Posterior cingulate gyrus (tissue), 11 donors: Measurements from ENCODE around the gene SPEM1.

ENCODE experiments used
- DNase-seq, 10 donors: peaks; one replicate each; pipeline versions ENCODE4 v3.0.0 to v3.0.0-alpha.2; 2020 to 2021; ENCODE audit warnings: mixed read lengths in 3 of 10
- intact Hi-C: fragments of 100-400 bp; cut with DNase I; formaldehyde crosslinking; loops from one replicate; pipeline ENCODE4 v1.15.1; 2023

SPEM1 gene, protein sequence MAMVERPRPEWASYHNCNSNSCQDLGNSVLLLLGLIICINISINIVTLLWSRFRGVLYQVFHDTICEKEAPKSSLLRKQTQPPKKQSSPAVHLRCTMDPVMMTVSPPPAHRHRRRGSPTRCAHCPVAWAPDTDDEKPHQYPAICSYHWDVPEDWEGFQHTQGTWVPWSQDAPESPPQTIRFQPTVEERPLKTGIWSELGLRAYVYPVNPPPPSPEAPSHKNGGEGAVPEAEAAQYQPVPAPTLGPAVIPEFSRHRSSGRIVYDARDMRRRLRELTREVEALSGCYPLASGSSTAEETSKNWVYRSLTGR

DNA sequence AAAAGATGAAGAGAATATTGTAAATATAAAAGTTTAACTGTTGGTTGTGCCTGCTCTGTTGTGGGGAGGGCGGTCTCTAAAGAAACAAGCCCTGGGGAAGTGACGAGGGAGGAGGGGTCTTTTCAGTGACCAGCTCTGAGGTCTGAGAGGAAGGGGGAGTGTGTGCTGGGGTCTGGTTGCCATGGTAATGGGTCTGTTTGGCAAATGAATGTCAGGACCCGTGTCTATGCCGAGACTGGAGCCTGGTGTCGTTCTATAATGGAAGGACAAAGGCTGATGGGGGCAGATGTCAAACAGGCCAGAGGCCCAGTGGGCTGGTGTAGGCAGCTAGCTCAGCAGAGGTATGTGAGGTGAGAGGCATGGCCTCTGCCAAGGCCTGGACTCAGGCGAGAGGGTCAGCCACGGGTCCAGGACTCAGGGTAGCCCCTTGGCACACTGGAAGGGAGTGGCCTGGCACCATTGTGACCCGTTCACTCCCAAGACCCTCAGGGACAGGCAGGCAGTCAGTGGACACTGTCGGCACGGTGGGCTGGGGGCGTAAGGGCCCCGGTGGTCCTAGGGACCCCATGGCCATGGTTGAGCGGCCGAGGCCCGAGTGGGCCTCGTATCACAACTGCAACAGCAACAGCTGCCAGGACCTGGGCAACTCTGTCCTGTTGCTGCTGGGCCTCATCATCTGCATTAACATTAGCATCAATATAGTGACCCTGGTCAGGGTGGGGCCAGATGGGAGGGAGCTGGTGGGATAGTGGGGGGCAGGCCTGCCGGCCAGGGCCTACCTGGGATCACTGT, at the start of gene SPEM1:
SPEM1 (plus strand) TSS at position 506 of the 792 bp plus-strand sequence; CDS start at position 567, 61 bp downstream.
- intact Hi-C loops: no loop called here
- DNase-seq: no peak

DNA sequence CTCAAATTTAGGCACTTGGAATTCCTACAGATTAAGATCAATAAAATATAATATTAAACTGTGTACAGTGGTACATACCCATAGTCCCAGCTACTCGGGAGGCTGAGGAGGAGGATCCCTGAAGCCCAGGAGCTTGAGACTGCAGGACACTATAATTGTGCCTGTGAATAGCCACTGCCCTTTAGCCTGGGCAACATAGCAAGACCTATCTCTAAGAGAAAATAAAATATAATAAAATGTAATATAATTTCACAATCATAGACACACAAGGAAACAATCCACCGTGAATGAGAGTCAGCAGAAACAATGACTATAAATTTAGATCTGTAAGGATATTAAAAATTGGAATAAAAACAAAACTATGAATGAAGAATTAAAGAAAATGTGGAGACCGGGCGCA, 49.3 kb upstream of the SPEM1 start:
- intact Hi-C loops: no loop called here
- no peak for DNase-seq

DNA sequence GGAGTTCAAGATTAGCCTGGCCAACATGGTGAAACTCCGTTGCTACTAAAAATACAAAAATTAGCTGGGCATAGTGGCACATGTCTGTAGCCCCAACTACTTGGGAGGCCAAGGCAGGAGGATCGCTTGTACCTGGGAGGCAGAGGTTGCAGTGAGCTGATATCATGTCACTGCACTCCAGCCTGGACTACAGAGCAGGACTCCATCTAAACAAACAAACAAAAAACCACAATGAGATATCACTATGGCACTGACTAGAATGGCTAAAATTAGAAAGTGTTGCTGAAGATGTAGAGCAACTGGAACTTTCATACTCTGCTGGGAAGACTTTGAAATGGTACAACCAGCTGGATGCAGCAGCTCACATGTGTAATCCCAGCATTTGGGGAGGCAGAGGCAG, 45.8 kb upstream of the SPEM1 start:
- no peak for DNase-seq
- intact Hi-C loops: no loop called here

DNA sequence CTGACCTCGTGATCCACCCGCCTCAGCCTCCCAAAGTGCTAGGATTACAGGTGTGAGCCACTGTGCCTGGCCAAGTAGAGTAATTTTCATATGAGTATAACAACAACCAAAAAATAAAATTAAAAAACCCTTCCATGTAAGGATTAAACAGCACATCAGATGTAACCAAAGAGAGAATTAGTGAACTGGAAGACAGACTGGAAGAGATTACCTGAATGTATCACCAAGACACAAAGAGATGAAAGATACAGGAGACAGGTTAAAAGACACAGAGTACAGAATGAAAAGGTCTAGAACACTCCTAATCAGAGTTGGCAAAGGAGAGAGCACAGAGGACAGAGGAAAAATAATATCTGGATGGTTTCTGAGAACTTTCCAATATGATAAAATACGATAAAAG, 41.0 kb upstream of the SPEM1 start:
- no peak for DNase-seq
- intact Hi-C loops: no loop called here

DNA sequence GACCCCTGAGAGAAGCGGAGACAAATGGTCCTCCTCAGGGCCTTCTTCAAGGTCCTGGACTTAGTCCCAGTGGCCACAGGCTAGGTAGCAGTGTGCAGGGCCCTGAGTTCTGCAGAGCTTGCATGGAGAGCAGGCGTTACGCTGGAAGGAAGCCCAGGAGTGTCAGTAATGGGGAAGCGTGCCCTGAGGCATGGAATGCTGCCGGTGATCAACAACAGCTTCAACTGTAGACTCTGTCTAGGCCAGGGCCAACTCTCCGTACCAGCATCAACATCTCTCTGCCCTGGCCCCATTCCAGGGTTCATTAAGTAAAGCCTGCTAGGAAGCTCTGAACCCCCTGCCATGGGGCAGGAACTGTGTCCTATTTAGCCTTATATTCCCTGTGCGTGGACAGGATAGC, 39.8 kb upstream of the SPEM1 start:
- intact Hi-C loops: no loop called here
- no peak for DNase-seq

DNA sequence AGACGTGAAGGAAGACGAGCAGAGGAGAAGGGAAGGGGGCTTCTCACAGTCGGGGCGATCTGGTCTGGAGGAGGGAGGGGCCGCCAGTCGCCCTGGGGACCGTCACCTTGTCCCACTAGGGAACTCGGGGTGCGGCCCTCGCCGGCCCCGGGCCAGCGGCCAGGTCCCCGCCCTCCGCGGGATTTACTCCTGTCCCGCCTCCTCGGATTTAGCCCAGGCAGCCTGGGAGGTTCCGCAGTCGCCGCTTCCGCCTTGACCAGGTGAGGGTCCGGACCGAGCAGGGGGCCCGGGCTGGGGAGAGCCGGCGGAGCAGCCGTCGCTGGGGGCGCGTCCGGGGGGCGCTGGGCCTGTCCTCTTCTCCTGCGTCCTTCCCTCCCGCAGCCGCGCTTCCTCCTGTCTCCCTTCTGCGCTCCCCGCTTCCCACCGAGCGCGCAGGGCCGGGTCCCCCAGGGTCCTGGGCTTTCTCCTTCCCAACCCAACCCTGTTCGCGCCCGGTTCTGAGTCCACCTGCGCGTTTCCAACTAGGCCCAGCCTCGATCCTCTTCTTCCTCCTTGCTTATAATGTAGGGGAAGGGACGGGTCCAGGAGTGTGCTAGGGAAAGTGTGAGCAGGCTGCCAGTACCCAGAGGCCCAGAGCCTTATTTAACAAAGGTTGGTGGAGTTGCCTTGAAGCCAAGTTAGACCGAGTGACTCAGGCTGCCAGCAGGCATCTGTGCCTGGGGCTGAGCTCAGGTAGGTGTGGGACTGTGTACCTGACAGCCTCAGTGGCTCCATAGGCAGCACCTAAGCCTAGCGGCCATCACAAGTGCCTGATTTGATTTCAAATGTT, 39.1 kb upstream of the SPEM1 start, which contains the start of gene TNK1:
TNK1 (plus strand) TSS at position 235 of the 829 bp plus-strand sequence. CDS start 1,838 bp downstream, outside the sequence.
- intact Hi-C loops: no loop called here
- DNase-seq: peak in 2 of 10 donors; percentile 80 to 86

DNA sequence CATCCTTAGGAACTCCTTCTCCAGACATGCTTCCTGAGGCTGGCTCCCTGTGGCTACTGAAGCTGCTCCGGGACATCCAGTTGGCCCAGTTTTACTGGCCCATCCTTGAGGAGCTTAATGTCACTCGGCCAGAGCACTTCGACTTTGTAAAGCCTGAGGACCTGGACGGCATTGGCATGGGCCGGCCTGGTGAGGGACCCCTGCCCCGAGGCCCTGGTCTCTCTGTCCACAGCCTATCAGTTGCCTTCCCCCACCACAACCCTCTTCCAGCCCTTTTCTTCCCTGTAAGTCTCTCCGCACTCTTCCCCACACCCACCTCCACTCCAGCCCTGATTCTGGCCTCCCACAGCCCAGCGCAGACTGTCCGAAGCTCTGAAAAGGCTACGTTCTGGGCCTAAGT, 37.2 kb upstream of the SPEM1 start:
- intact Hi-C loops: no loop called here
- DNase-seq: no peak

DNA sequence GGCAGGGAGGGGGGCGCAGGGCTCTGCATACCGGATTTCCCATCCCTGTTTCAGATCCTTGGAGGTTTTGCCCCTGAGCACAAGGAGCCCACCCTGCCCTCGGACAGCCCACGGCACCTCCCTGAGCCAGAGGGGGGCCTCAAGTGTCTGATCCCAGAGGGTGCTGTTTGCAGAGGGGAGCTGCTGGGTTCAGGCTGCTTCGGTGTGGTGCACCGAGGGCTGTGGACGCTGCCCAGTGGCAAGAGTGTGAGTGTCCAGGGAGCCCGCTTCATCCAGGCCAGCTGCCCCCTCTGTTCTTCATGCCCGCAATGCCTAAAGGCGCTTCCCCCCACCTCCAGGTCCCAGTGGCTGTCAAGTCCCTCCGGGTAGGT, 36.8 kb upstream of the SPEM1 start:
- intact Hi-C loops: no loop called here
- DNase-seq: no peak

DNA sequence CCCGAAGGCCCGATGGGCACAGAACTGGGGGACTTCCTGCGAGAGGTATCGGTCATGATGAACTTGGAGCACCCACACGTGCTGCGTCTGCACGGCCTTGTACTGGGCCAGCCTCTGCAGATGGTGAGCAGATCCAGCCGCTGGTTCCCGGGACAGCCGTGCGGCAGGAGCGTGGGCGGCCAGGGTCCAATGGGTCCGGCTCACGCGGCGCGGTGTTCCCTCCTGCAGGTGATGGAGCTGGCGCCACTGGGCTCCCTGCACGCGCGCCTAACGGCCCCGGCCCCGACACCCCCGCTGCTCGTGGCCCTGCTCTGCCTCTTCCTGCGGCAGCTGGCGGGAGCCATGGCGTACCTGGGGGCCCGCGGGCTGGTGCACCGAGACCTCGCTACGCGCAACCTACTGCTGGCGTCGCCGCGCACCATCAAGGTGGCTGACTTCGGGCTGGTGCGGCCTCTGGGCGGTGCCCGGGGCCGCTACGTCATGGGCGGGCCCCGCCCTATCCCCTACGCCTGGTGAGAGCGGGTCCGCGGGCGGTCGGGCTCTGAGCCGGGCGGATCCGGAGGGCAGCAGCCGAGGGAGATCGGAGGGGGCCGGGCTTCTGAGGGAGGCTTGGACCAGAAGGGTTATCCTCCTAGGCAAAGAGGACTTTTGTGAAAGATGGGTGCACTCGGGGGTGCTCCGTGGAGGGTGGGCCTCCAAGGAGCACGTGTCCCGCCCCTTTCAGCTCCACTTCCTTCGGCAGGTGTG, 36.2 kb upstream of the SPEM1 start:
- peak in 8 of 10 donors; percentile 40 to 92 (median 50) for DNase-seq
- intact Hi-C loops: no loop called here

DNA sequence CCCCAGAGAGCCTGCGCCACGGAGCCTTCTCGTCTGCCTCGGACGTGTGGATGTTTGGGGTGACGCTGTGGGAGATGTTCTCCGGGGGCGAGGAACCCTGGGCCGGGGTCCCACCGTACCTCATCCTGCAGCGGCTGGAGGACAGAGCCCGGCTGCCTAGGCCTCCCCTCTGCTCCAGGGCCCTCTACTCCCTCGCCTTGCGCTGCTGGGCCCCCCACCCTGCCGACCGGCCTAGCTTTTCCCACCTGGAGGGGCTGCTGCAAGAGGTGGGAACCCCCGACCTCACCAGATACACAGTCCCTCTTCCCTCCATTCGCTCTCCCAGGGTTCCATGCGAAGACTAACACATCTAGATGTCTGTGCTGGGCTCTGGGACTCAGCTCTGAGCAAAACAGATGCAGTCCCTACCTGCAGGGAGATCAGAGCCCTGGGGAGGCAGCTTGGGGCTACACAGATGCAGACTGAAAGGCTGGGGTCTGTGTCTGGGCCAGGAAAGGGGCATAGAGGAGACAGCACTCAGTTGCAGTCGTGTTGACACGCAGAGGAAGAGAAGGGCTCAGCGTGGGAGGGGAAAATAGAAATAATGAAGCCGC, 35.5 kb upstream of the SPEM1 start:
- no peak for DNase-seq

DNA sequence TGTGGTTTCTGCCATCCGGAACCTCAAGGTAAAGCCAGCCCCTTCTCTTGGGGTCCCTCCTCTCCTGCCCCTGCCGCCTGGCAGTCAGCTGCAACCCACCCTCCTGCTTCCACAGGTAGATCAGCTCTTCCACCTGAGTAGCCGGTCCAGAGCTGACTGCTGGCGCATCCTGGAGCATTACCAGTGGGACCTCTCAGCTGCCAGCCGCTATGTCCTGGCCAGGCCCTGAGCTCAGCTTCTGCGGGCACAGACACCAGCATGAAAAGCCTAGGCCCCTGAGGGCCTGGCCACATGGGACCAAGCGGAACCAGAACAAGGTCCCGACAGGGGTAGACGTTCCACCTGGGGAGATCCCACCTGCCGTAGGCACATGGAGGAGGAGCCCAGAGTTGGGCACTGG, 31.3 kb upstream of the SPEM1 start:
- intact Hi-C loops: loop anchor here (5.0 kb wide), 1 partner anchor 37 kb away; the partner anchor contains the start of gene KCTD11
- peak in 1 of 10 donors; percentile 82 for DNase-seq

More for the DNA sequence above, 35.5 kb upstream of the SPEM1 start:
- intact Hi-C loops: loop anchor here (5.0 kb wide), 1 partner anchor 32 kb away; the partner anchor contains the start of gene KCTD11

- intact Hi-C loops: loop anchor here (5.0 kb wide), 2 partner anchors 38 to 47 kb away; partner anchors contain the start of genes FGF11, KCTD11 and TMEM102
- peak in 1 of 10 donors; percentile 80 for DNase-seq
Measured at GRCh38 chr17:7389924-7390910, 29.9 kb upstream of the SPEM1 start.

DNA sequence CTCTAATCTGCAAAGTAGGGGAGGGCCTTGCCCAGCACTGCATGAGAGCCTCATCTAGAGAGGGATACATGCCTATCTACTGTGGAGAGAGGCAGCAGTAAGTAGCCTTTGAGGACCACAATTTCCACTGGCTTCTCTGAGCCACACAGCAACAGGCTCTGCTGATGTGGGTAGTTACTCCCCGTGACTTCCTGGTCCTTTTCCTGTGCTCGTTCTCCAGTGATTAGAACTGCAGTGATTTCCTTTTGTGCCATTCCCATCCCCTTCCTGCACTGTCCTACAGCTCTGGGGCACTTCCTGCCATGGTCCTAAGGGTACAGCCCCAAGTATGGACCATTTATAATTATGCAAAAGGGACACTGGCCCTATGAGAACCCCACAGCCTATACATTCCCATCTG, 28.8 kb upstream of the SPEM1 start:
- DNase-seq: peak in 1 of 10 donors; percentile 8
- intact Hi-C loops: loop anchor here (5.0 kb wide), 1 partner anchor 46 kb away; the partner anchor contains the start of genes FGF11 and TMEM102

DNA sequence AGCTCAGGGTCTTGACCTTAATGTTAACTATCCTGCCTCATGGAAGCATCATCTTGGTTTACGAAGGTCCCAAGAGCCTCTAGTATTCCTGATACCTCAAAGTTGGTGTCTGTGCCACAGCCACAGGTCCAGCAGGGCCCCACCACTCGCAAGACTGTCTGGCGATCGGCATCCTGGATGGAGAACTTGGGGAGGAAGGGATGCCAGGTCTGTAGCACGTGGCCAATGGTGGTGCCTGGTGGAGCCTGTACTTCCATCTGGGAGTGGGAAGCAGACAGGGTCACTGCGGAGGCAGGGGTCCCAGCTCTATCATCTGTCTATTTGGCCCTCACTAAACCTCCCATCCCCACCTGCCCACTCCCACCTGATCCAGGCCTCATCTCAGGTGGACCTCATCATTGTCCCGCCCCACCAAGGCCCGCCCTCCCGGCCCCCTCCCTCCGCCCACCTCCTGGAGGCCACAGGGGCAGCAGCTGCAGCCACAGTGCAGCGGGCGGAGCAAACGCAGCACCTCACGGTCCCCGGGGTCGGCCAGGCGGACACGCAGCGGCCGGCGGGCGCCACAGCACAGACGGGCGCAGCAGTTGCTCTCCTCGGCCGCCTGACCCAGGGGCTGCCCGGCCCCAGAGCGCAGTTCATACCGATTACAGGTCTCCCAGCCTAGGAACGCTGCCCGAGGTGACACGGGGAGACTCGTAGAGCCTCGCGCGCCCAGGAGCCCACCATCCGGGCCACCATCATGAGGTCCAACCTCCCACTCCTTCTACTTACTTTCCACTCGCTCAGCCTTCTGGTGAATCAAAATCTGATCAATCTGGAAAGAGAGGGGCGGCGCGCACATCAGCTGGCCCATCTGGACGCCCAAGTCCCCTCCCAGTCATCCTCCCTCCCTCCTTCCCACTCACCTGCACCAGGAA, 27.2 kb upstream of the SPEM1 start:
- intact Hi-C loops: loop anchor here (5.0 kb wide), 1 partner anchor 44 kb away; the partner anchor contains the start of genes FGF11 and TMEM102
- peak in 1 of 10 donors; percentile 78 for DNase-seq

DNA sequence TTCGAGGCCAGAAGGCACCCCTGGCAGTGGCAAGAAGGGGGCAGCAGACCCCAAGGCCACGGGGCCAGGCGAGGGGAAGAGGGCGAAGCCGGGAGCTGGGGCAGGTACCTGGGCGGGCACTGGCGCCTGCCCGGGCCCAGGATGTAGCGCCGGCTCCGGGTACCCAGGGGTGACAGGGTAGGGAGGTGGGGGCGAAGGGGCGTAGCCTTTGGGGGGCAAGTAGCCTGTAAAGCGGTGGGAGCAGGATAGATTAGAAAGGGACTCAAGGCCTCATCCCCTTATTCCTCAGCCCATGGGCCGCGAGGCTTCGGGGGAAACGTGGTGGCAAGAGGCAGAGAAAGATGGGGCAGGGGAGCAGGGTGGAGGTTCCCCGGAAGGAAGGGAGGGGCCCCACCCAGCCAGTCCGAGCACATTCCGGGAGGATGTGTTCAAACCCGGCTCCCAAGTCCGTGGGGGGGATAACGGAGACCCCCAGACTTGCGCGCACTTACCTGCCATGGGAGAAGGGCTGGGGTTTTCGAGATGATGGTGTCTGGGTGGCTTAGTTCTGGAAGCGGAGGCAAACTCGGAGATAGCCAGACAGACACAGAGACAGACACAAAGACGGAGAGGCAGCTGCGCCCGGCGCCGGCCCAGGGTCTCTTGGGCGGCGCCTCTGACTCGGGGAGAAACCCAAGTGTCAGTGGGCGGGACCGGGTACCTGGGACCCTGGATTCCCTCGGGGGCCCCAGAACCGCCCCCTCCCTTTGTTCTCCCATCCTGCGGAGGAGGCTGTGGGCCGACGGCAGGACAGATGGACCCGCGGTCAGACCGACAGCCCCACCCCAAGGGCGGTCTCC, 26.3 kb upstream of the SPEM1 start:
- peak in 1 of 10 donors; percentile 82 for DNase-seq
- intact Hi-C loops: loop anchor here (5.0 kb wide), 1 partner anchor 43 kb away; the partner anchor contains the start of genes FGF11 and TMEM102
